Activated T-helper 1 cell treated with anti-CD3 and anti-CD28 coated beads, Interleukin-12 subunit alpha, Interleukin-12 subunit beta, Interleukin-2, Interleukin-4 antibody, amounts not matched to agents 30 ng/mL and 10 ng/mL and 1 ng/mL, durations not matched to agents 14 hours and 24 hours and 36 hours (primary cell): Measurements from ENCODE around the gene OBI1. TPM values are rescaled to one million over a fixed set of nuclear protein-coding genes. Genes with fewer than 3 reads are reported as not detected.

Experiments used
- DNase-seq: peaks from one replicate; pipeline ENCODE4 v3.0.0; 2021; ENCODE audit warnings: low spot score
- H3K27ac Mint-ChIP-seq: one replicate; pipeline ENCODE4 v1.8.0; 2021; ENCODE audit warnings: mild to moderate bottlenecking, mixed read lengths
- H3K27me3 Mint-ChIP-seq: one replicate; pipeline ENCODE4 v1.8.0; 2022; ENCODE audit warnings: mild to moderate bottlenecking, moderate library complexity, mixed read lengths; ENCODE audit not compliant: insufficient read depth
- H3K36me3 Mint-ChIP-seq: one replicate; pipeline ENCODE4 v1.8.0; 2021; ENCODE audit warnings: low read depth, mixed read lengths
- H3K4me1 Mint-ChIP-seq: one replicate; pipeline ENCODE4 v1.8.0; 2021; ENCODE audit warnings: low read depth, mixed read lengths
- H3K4me3 Mint-ChIP-seq: one replicate; pipeline ENCODE4 v1.8.0; 2021; ENCODE audit warnings: mild to moderate bottlenecking, moderate library complexity, mixed read lengths
- H3K9me3 Mint-ChIP-seq: one replicate; pipeline ENCODE4 v1.8.0; 2021; ENCODE audit warnings: mixed read lengths
- intact Hi-C: fragments of 100-400 bp; cut with micrococcal nuclease; formaldehyde crosslinking; loops from one replicate; pipeline ENCODE4 v1.15.1; 2024
- total RNA-seq: library from RNA; stranded (reverse); gene quantifications from 2 replicates; pipeline ENCODE4 v1.2.3, GENCODE V29; 2022

The OBI1 gene
- total RNA-seq, 1 donor from 2014 or later, result 20.0 TPM

DNA sequence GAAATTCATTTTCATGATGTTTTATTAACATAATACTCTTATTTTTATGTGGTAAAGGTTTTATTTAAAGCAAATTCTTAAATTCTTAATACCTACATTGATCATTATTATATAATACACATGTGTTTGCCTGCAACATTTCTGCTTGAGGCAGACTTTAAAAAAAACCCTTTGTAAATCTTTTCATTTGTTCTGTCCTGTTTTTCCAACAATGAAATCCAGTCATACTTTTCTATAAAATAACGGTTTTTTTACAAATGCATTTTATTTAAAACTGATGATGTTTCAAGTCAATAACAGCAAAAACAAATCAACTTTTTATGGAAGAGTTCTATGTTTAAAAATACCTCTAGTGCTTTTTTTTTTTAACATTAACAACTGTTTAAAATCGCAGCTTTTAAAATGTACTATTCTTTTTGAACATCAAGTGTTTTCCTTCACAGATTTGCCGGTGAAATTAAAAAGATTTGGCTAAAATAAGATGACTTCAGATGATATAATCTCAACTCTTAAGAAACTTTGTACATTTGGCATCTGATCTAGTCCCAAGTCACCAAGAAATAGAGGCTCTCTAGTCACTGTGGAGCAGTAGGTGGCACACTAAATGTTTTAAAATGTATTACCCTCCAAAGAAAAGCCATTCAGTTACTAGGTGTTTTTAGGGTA, 60.7 kb downstream of the OBI1 start:
- Mint-ChIP-seq H3K27me3 (peaks cover 82% of the 10 kb centered on the region), H3K36me3 (peaks cover 2% of the 10 kb centered on the region), H3K4me1 (peaks cover 8% of the 10 kb centered on the region), H3K9me3 (no peaks in the 10 kb centered on the region), H3K4me3 (no peak overlapping the region), H3K27ac (no peak overlapping the region)
- intact Hi-C loops, result loop anchor here (5.0 kb wide), 1 partner anchor 1744 kb away; the partner anchor contains the start of gene SPRY2
- DNase-seq, result no peak

DNA sequence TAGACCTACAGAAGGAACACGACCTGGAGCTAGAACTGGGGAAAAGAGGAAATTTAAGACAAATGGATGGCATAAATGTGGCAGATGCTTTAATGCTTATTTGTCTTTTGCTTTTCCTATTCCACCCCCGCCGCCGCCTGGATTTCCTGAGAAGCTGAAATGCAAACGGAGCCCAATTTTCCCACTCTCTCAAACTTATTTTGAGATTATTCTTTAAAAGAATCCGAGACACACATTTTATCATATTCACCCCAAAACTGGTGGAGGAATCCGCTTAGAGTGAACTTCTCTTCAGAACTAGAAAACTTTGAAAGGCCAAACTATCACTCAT, 61.4 kb downstream of the OBI1 start:
- Mint-ChIP-seq H3K27ac (peak overlapping the region; percentile 34), H3K4me1 (peaks cover 5% of the 10 kb centered on the region), H3K4me3 (no peak overlapping the region), H3K9me3 (no peaks in the 10 kb centered on the region), H3K27me3 (peaks cover 85% of the 10 kb centered on the region), H3K36me3 (peaks cover 2% of the 10 kb centered on the region)
- intact Hi-C loops, result loop anchor here (5.0 kb wide), 1 partner anchor 1745 kb away; the partner anchor contains the start of gene SPRY2
- DNase-seq, result no peak

DNA sequence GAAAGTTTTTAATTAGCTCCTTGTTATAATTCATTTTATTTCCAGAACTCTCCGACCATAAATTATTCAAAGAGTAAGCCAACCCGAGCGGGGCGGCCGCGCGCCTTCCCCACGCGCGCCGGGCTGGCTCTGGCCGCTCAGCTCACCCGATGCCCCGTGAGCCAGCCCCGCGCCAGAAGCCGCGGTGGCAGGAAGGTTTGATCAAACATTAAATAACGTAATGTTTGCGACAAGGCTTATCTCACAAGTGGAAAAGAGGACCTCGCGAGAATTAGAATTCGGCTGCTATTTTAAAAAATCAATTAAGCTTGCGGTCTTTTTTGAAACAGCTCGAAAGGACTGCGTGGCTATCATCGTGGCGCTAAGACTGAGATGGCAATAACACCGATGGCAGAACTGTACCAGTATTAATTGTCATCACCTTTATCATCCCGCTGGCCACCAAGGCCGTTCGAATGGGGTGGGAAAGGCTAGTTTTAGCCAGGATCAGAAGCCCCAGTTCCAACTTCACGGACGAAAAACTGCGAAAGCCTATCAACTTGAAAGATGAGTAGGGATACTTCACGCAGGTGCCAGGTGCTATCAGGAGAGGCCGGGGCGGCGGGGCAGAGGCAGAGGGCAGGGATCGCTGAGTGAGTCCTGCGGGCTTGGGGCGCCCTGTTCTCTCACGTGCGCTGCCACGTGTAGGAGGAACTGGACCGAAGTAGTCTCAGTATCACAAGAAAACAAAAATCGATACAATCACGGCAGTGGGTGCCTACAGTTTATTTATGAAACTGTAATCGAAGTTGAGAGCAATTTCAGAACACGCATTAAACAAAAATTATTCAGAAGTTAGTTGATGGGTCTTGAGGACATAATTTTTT, 62.0 kb downstream of the OBI1 start:
- H3K4me1 Mint-ChIP-seq, result no peaks in the 10 kb centered on the region
- intact Hi-C loops, result loop anchor here (5.0 kb wide), 1 partner anchor 1745 kb away; the partner anchor contains the start of gene SPRY2
- H3K27ac Mint-ChIP-seq, result peak overlapping the region; percentile 34
- H3K36me3 Mint-ChIP-seq, result peaks cover 2% of the 10 kb centered on the region
- no peak overlapping the region for H3K4me3 Mint-ChIP-seq
- no peaks in the 10 kb centered on the region for H3K9me3 Mint-ChIP-seq
- peaks cover 86% of the 10 kb centered on the region for H3K27me3 Mint-ChIP-seq
- DNase-seq, result no peak

DNA sequence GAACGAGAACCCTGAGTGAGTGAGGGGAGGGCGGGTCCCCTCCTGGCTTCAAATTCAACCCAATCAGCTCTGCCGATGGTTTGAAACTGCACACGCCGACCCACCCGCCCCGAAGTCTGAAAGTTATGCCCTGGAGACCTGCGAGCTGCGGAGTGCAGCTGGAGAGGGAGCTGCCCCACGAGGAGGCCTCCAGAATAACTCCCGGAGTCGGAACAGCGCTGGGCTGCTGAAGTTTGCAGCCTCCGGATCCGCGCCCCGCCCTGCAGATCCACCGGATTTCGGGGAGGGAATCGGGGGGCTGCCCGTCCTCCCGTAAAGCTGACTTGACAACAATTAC, 62.6 kb downstream of the OBI1 start:
- Mint-ChIP-seq H3K4me1 (no peaks in the 10 kb centered on the region), H3K27me3 (peaks cover 88% of the 10 kb centered on the region), H3K36me3 (peaks cover 2% of the 10 kb centered on the region), H3K9me3 (no peaks in the 10 kb centered on the region), H3K27ac (no peak overlapping the region), H3K4me3 (no peak overlapping the region)
- intact Hi-C loops, result loop anchor here (5.0 kb wide), 1 partner anchor 1746 kb away; the partner anchor contains the start of gene SPRY2
- no peak for DNase-seq

DNA sequence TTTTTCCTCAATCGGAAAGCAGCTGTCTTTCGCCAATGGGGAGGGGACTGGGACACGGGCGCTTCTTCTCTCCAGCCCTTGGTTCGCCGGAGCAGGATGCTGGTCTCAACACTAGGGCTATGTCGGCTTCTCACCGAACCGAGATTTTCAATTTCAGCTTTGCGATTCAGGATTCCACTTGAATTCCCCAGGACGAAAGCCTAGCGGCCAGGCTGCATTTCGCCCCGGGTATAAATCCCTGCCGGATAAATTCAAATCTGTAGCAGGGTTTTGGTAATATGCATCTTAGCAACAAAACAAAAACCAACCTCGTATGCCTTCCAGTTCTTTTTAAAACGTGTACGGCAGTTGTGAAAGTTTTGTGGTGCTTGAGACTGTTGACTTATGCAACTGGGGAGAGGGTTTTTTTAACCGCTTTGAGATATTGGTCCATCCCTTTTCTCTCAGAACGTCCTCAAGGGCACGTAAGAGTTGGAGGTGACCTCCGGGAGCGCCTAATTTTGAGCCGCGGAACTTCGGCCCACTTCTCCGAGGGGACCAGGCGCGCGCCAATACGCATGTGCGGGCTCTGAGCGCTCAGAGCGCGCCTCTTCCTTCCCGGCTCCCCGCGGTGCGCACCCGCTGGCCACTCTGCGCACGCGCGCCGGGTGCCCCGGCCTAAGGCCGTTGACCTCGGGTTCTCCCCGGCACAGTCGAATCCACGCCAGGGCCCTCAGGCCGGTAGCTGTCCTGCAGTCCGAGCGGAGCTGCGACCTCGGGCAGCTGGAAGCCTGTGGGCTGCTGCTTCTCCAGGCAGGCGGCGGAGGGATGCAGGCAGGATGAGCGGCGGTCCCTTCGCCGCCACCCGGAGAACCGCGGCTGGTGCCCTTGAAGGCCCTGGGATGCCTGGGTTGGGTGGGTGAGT, 63.2 kb downstream of the OBI1 start:
- intact Hi-C loops, result loop anchor here (5.0 kb wide), 1 partner anchor 1747 kb away; the partner anchor contains the start of gene SPRY2
- Mint-ChIP-seq H3K9me3 (no peaks in the 10 kb centered on the region), H3K36me3 (peaks cover 2% of the 10 kb centered on the region), H3K4me1 (no peaks in the 10 kb centered on the region), H3K4me3 (no peak overlapping the region), H3K27ac (peak overlapping the region; percentile 61), H3K27me3 (peaks cover 87% of the 10 kb centered on the region)
- no peak for DNase-seq

DNA sequence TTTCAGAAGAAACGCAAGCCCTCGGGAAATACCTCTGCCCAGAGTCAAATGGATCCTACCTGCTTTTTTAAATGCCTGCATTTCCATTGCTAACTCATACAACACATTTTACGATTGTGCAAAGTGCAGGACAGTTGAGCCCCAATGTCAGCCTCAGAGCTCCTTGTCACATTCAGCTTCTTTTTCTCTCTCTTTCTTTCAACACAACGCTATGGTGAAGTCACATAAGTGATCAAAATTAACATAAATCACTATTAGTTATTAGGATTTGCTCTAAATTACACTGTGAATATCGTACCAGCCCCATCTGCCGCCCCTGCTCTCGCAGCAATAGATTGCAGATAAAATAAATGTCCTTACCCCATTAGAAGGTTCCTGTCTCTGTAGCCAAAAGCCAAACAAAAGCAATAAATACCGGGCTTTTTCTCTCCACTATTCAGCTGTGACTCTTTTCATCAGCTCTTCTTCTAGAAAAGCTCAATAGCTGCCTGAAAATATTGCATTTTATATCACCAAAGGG, 64.4 kb downstream of the OBI1 start:
- Mint-ChIP-seq H3K9me3 (no peaks in the 10 kb centered on the region), H3K4me3 (no peak overlapping the region), H3K27ac (peak overlapping the region; percentile 47), H3K36me3 (peaks cover 1% of the 10 kb centered on the region), H3K4me1 (no peaks in the 10 kb centered on the region), H3K27me3 (peaks cover 83% of the 10 kb centered on the region)
- no peak for DNase-seq
- intact Hi-C loops, result loop anchor here (5.0 kb wide), 2 partner anchors 457 to 672 kb away; no protein-coding TSS in a partner anchor

DNA sequence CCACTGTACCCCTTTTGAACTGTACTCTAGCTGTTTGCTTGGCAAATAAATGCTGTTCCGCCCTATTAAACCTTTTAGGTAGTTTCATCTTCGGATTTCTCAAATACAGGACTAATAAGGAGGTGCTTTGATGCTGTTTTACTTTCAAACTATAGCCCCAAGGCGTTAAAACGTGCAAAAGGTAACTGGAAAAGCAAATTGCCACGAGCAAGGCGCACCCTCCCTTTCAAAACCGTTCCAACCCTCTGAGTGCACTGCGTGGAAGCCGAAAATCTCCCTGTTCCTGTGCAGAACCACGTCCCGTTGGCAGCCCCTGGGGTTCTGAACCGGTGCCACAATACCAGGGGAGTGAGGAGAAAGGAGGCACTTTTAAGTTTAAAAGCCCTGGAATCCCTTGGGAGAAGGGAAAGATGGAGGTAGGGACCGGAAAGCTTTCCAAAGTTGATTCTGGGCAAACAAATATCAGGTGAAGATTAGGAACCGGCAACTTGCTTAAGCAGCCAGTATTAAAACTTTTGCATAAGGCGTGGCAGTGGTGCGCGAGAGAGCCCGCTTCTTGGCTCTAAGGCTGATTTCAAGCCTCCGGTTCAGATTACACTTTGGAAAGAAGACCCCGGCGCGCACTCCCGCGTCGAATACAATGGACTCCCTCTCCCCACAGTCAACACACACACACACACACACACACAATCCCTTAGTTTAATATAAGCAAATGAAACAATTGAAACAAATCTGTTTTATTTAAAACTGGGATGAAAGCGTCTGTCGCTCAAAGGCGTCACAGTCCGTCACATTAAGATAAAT, 65.1 kb downstream of the OBI1 start:
- no peaks in the 10 kb centered on the region for H3K4me1 Mint-ChIP-seq
- H3K9me3 Mint-ChIP-seq, result no peaks in the 10 kb centered on the region
- H3K36me3 Mint-ChIP-seq, result no peaks in the 10 kb centered on the region
- intact Hi-C loops, result loop anchor here (2.0 to 5.0 kb wide), 3 partner anchors 15 to 672 kb away; no protein-coding TSS in a partner anchor
- no peak for DNase-seq
- no peak overlapping the region for H3K4me3 Mint-ChIP-seq
- peak overlapping the region; percentile 47 for H3K27ac Mint-ChIP-seq
- peaks cover 82% of the 10 kb centered on the region for H3K27me3 Mint-ChIP-seq

DNA sequence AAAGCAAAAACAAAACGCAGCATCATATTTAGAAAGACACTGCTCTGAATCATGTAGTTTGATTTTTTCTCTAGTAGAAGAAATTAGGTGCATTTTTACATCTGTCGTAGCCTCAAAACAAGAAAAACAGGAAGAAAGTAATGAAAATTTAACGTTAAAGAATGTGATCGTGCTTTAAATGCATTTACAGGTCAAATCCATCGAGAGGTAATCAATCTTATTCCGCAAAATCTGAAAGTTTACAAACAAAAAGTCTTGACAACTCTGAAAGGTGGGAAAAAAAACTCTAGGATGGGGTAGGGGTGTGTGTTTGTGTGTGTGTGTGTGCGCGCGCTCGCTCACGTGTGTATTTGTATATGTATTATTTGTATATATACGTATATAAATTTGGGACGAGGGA, 65.8 kb downstream of the OBI1 start:
- no peak for DNase-seq
- Mint-ChIP-seq H3K4me1 (no peaks in the 10 kb centered on the region), H3K36me3 (no peaks in the 10 kb centered on the region), H3K9me3 (no peaks in the 10 kb centered on the region), H3K27me3 (peaks cover 81% of the 10 kb centered on the region), H3K27ac (peak overlapping the region; percentile 18), H3K4me3 (no peak overlapping the region)
- intact Hi-C loops, result loop anchor here (2.0 to 5.0 kb wide), 3 partner anchors 16 to 671 kb away; no protein-coding TSS in a partner anchor

DNA sequence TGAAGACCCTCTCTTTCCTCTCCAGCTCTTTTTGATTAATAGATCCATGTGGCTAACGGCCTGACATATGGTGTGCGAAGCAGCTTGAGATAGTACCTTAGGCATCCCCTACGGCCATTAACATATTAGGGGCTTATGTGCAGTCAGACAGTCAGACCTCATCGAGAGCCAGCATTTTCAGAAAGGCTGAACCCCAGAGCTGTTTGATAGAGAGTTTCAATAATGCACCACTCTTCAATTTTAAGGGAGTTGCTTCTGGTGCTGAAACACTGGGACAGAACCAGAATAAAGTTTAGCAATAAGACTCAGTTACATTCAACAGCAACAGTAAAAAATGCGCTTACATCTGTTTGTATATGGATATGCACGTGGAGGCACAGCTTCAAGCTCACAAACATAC, 66.4 kb downstream of the OBI1 start:
- Mint-ChIP-seq H3K27me3 (peaks cover 82% of the 10 kb centered on the region), H3K27ac (no peak overlapping the region)
- intact Hi-C loops, result loop anchor here (2.0 to 5.0 kb wide), 3 partner anchors 16 to 670 kb away; no protein-coding TSS in a partner anchor

DNA sequence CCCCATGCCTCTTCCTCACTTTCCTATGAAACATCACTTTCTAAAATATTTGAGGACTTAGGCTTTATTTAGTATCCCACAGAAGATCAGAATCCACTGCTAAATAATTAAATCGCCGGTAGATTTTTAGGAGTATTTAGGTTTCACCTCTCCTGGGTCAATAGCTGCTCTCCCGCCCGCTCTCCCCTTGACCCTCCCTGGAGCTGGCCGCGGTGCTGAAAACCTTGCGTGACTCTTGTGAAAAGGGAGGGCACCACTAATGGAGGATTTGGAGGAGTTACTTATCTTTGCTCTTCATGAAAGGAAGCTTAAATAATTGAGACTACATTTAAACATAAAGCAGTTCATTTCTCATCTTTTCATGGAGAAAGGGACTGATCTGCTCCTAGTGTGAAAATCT, 69.7 kb downstream of the OBI1 start:
- no peak for DNase-seq
- intact Hi-C loops, result no loop called here
- Mint-ChIP-seq H3K27me3 (peaks cover 73% of the 10 kb centered on the region), H3K36me3 (peaks cover 1% of the 10 kb centered on the region), H3K4me3 (no peak overlapping the region), H3K4me1 (no peaks in the 10 kb centered on the region), H3K27ac (no peak overlapping the region), H3K9me3 (peaks cover 6% of the 10 kb centered on the region)

More for the DNA sequence above, 66.4 kb downstream of the OBI1 start:
- H3K4me1 Mint-ChIP-seq, result no peaks in the 10 kb centered on the region
- no peak for DNase-seq
- no peak overlapping the region for H3K4me3 Mint-ChIP-seq
- no peaks in the 10 kb centered on the region for H3K36me3 Mint-ChIP-seq
- H3K9me3 Mint-ChIP-seq, result peaks cover 3% of the 10 kb centered on the region

DNA sequence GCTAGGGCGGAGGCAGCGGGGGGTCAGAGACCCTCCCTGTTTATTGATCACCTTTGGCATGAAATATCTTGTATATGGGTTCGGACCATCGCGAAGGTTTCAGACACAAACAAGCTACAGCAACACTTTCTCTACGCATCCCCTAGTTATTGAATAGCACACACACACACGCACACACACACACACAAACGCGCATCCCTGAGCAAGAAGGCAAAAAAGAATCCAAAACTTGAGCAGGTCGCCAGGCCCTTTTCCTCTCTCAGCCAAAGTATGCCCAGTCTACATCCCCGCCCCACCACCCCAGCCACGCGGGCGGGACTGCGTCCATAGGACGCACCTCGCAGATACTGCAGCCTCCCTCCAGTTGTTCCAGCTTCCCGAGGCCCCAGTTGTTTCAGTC, 71.6 kb downstream of the OBI1 start:
- intact Hi-C loops, result no loop called here
- no peaks in the 10 kb centered on the region for H3K4me1 Mint-ChIP-seq
- H3K4me3 Mint-ChIP-seq, result no peak overlapping the region
- peaks cover 6% of the 10 kb centered on the region for H3K9me3 Mint-ChIP-seq
- peaks cover 65% of the 10 kb centered on the region for H3K27me3 Mint-ChIP-seq
- H3K27ac Mint-ChIP-seq, result peak overlapping the region; percentile 67
- H3K36me3 Mint-ChIP-seq, result peaks cover 1% of the 10 kb centered on the region
- DNase-seq, result no peak
